Body of pancreas (tissue), 4 donors: ENCODE data around the gene SLC17A9.

Experiments
- CTCF ChIP-seq, 7 experiments: fragments of 450-650 bp in 4 of 7; fragments of 200-600 bp in 3 of 7; sonication (generic) in 3 of 7; IDR thresholded peaks; one replicate each; pipeline ENCODE4 v1.5.1; 2016 to 2019; ENCODE audit warnings: antibody characterized with exemption in 7 of 7
- POLR2A ChIP-seq, 3 donors: fragments of 450-650 bp; IDR thresholded peaks; one replicate each; pipeline ENCODE4 v1.6.1; 2016; ENCODE audit warnings: antibody characterized with exemption in 3 of 3, mild to moderate bottlenecking in 2 of 3

DNA sequence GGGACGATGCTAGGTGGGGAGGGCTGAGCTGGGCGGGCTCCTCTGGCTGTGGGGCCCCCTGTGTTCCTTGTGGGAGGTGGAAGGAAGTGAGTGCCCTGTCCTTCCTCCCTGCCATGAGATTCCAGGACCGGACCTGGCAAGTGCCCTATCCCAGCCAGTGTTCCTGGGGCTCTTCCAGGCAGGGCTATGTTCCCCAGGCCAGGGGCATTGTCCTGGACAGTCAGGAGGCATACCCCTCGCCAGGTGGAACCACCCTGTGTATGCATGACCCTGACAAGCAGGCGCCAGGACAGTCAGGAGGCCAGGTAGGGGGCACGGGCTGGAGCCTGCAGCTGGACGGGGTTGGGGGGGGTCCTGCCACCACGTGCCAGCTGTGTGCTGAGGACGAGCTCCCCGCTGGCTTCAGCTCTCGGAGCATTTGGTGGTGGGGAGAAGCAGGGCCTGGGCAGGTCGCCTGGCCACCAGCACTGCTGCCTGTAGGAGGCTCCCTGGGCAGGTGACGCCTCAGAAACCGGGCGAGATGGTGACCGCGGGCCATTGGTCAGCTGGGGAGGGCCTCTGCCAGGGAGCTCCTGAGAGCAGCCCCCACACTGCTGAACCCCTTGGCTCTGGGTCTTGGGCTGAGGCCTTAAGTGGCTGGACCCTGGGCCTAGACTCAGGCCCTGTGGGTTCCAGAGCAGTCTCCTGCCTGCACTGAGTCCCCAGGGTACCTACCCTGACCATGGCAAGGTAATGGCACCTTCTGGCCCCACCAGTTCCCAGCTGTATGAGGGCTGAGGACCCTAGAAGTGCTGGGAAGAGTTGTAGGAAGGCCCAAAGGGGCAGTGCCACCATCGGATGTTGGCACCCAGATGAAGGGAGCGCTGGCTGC is 694 bp downstream of the SLC17A9 start:
- TF ChIP-seq CTCF (IDR thresholded peaks at IDR 0.05) (no peak), POLR2A (IDR thresholded peaks at IDR 0.05) (no peak)
